Fibroblast of lung (primary cell): Measurements from ENCODE around the gene TGFBR2. TPM values are rescaled to one million over a fixed set of nuclear protein-coding genes. Genes with fewer than 3 reads are reported as not detected.

Experiments
- DNase-seq, 2 donors: peaks; one replicate each; pipeline versions ENCODE4 v3.0.0 to v3.0.0-alpha.2; 2010; ENCODE audit warnings: low read depth in 2 of 2
- H2AFZ ChIP-seq: 2 replicates; pipeline ENCODE4 v1.5.1; 2012; ENCODE audit warnings: low read length, control low read depth, inconsistent platforms
- H3K27ac ChIP-seq: 2 replicates; pipeline ENCODE4 v1.5.1; 2011; ENCODE audit warnings: low read length, control low read depth; ENCODE audit not compliant: insufficient read depth
- H3K27me3 ChIP-seq: 2 replicates; pipeline ENCODE4 v1.5.1; 2011; ENCODE audit warnings: mild to moderate bottlenecking, low read length; ENCODE audit not compliant: control insufficient read depth, insufficient read depth
- H3K36me3 ChIP-seq: 2 replicates; pipeline ENCODE4 v1.5.1; 2011; ENCODE audit warnings: low read length; ENCODE audit not compliant: control insufficient read depth, insufficient read depth
- H3K4me1 ChIP-seq: 2 replicates; pipeline ENCODE4 v1.5.1; 2011; ENCODE audit warnings: low read length; ENCODE audit not compliant: control insufficient read depth, insufficient read depth; ENCODE audit errors: extremely low read depth
- H3K4me2 ChIP-seq: 2 replicates; pipeline ENCODE4 v1.5.1; 2011; ENCODE audit warnings: low read length, control low read depth; ENCODE audit not compliant: insufficient read depth; ENCODE audit errors: extremely low read depth
- H3K4me3 ChIP-seq, 4 experiments: fragments of 200-600 bp in 1 of 4; sonication (generic) in 1 of 4; replicated peaks in 1 of 4; 2 replicates each; pipeline ENCODE4 v1.5.1; 2011 to 2016; ENCODE audit warnings: low read length in 4 of 4, low read depth in 3 of 4, mild to moderate bottlenecking in 3 of 4, control low read depth in 2 of 4, inconsistent platforms in 1 of 4, mixed read lengths in 1 of 4; ENCODE audit not compliant: insufficient read depth in 1 of 4; ENCODE audit errors: control extremely low read depth in 1 of 4
- H3K79me2 ChIP-seq: 2 replicates; pipeline ENCODE4 v1.5.1; 2012; ENCODE audit warnings: mild to moderate bottlenecking, low read length, inconsistent platforms; ENCODE audit not compliant: control insufficient read depth, insufficient read depth
- H3K9ac ChIP-seq: 2 replicates; pipeline ENCODE4 v1.5.1; 2011; ENCODE audit warnings: mild to moderate bottlenecking, low read length, control low read depth; ENCODE audit not compliant: insufficient read depth
- H3K9me3 ChIP-seq: 2 replicates; pipeline ENCODE4 v1.5.1; 2012; ENCODE audit warnings: low read depth, low read length; ENCODE audit not compliant: control insufficient read depth, insufficient read depth
- H4K20me1 ChIP-seq: 2 replicates; pipeline ENCODE4 v1.5.1; 2011; ENCODE audit warnings: low read length; ENCODE audit not compliant: control insufficient read depth, insufficient read depth; ENCODE audit errors: extremely low read depth
- EZH2 ChIP-seq: IDR thresholded peaks from 2 replicates; pipeline ENCODE4 v1.5.1; 2012; ENCODE audit warnings: low read length, control low read depth, mild to moderate bottlenecking; ENCODE audit errors: missing control alignments
- polyA plus RNA-seq, 2 donors: library from polyadenylated mRNA; depleted of rRNA in 1 of 2; stranded (reverse) in 1 of 2; unstranded in 1 of 2; fragments of >200 nt; gene quantifications; 2 replicates each; pipeline ENCODE4 v1.2.1, GENCODE V29; 2011 to 2012; ENCODE audit warnings: missing spikeins in 1 of 2
- total RNA-seq: library from RNA; depleted of rRNA; stranded (reverse); fragments of >200 nt; gene quantifications from 2 replicates; pipeline ENCODE4 v1.2.1, GENCODE V29; 2014
- TF ChIP-seq, protein P1 (sequence below), 2 donors: IDR thresholded peaks in 1 of 2; conservative IDR thresholded peaks in 1 of 2; 1 replicate in 1 of 2; 2 replicates in 1 of 2; pipeline ENCODE4 v1.5.1; 2011 to 2012; ENCODE audit warnings: low read length in 2 of 2, control low read depth in 1 of 2, inconsistent platforms in 1 of 2, low read depth in 1 of 2, mild to moderate bottlenecking in 1 of 2

The TGFBR2 gene
- total and polyA plus RNA-seq, 2 donors (not counting 1 experiment from before 2014, with no cell fraction given), result 93.0 to 126 TPM

DNA sequence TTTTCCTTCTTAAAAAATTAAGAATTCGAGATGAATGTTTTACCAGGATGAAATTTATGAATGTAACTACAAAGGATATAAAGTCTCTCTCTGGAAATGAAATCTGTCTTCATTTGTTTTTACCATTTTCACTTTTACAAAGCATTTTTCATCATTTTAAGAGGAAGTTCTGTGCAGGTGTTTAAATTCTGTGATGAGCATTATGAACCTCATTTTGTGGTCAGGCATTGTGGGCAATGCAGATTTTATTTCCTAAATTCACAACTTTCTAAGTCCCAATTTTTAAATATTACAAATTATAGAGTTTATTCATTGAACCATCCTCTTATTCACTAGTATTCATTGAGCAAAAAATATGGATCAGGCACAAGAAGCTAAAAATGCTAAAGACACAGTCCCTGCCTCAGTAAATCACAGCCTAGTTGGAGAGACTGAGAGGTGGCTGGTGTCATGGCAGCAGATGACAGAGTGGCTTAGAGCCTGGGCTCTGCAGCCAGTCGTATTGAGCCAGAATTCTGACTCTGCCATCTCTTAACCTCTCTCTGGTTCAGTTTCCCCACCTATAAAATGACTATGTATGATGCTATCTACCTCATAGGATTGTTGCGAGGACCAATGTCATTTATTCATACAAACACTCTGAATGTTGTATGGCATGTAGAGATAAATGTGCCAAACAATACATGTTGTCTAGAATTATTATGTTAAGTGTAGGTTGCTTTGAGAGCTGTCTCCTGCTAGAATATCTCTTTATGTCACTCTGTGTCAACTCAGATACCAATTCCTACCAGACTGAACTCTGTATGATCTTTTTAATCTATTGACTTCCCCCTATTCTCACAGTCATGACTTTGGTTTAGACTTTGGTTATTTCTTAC, 7.5 kb upstream of the TGFBR2 start:
- Histone ChIP-seq H3K79me2 (no peaks in the 10 kb centered on the region), H3K4me3 (no peak overlapping the region), H4K20me1 (no peaks in the 10 kb centered on the region), H2AFZ (no peak overlapping the region), H3K9ac (no peak overlapping the region), H3K36me3 (no peaks in the 10 kb centered on the region), H3K27ac (no peak overlapping the region), H3K4me1 (peaks cover 5% of the 10 kb centered on the region), H3K9me3 (no peaks in the 10 kb centered on the region), H3K27me3 (no peaks in the 10 kb centered on the region), H3K4me2 (no peak overlapping the region)
- TF ChIP-seq, protein P1, sequence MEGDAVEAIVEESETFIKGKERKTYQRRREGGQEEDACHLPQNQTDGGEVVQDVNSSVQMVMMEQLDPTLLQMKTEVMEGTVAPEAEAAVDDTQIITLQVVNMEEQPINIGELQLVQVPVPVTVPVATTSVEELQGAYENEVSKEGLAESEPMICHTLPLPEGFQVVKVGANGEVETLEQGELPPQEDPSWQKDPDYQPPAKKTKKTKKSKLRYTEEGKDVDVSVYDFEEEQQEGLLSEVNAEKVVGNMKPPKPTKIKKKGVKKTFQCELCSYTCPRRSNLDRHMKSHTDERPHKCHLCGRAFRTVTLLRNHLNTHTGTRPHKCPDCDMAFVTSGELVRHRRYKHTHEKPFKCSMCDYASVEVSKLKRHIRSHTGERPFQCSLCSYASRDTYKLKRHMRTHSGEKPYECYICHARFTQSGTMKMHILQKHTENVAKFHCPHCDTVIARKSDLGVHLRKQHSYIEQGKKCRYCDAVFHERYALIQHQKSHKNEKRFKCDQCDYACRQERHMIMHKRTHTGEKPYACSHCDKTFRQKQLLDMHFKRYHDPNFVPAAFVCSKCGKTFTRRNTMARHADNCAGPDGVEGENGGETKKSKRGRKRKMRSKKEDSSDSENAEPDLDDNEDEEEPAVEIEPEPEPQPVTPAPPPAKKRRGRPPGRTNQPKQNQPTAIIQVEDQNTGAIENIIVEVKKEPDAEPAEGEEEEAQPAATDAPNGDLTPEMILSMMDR (conservative IDR thresholded peaks at IDR 0.05 in 1 of 2, IDR thresholded peaks at IDR 0.05 in 1 of 2; ENCODE audit: low read depth in 1 of 2, low read length in 2 of 2), result no peak
- no peak for TF ChIP-seq EZH2
- no peak for DNase-seq

DNA sequence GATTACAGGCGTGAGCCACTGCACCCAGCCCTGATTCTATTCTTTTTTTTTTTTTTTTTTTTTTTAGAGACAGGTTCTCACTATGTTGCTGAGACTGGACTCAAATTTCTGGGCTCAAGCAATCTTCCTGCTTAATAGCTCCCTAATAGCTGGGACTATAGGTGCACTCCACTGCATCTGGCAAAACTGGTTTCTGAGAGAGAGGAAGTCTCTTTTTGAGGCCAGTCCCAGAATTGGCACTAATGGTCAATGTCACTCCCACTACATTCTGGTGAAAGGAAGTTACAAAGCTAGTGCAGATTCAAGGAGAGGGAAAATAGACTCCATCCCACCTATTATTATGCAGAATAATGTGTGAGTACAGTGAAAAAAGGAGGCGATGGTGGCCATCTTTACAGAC, 5.8 kb upstream of the TGFBR2 start:
- no peak overlapping the region for H3K9ac ChIP-seq
- TF ChIP-seq EZH2, result no peak
- TF ChIP-seq, protein P1 (conservative IDR thresholded peaks at IDR 0.05 in 1 of 2, IDR thresholded peaks at IDR 0.05 in 1 of 2; ENCODE audit: low read depth in 1 of 2, low read length in 2 of 2), result no peak
- no peaks in the 10 kb centered on the region for H3K9me3 ChIP-seq
- DNase-seq, result no peak
- no peak overlapping the region for H3K4me2 ChIP-seq
- no peak overlapping the region for H3K4me3 ChIP-seq
- no peaks in the 10 kb centered on the region for H4K20me1 ChIP-seq
- no peaks in the 10 kb centered on the region for H3K36me3 ChIP-seq
- H2AFZ ChIP-seq, result no peak overlapping the region
- H3K27ac ChIP-seq, result no peak overlapping the region
- H3K4me1 ChIP-seq, result peaks cover 7% of the 10 kb centered on the region
- no peaks in the 10 kb centered on the region for H3K27me3 ChIP-seq
- no peaks in the 10 kb centered on the region for H3K79me2 ChIP-seq

DNA sequence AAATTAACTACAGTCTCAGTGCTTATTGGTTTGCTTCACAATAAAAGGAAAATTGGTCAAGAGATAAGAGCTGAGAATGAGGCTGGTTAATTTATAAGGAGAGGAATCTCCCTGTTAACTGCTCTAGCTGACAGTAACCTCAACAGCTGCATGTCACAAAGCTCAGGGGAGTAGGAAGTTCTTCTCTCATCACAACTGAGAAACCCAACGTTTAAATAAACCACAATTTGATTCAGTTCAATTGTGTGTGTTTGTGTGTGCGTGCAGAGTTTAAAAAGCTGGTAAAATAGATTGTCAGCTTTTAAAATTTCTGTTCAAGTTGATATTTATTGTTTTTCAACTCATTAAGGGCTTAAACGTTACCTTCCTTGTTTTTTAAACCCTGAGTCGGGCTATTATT, 3.5 kb upstream of the TGFBR2 start:
- Histone ChIP-seq H3K79me2 (peaks cover 13% of the 10 kb centered on the region), H3K36me3 (no peaks in the 10 kb centered on the region), H2AFZ (no peak overlapping the region), H4K20me1 (no peaks in the 10 kb centered on the region), H3K27me3 (no peaks in the 10 kb centered on the region), H3K4me3 (no peak overlapping the region), H3K27ac (no peak overlapping the region), H3K4me2 (no peak overlapping the region), H3K9me3 (no peaks in the 10 kb centered on the region), H3K4me1 (peaks cover 2% of the 10 kb centered on the region), H3K9ac (no peak overlapping the region)
- TF ChIP-seq, protein P1 (conservative IDR thresholded peaks at IDR 0.05 in 1 of 2, IDR thresholded peaks at IDR 0.05 in 1 of 2; ENCODE audit: low read depth in 1 of 2, low read length in 2 of 2), result no peak
- no peak for TF ChIP-seq EZH2
- no peak for DNase-seq
